Stimulated activated CD4-positive, alpha-beta T cell treated with anti-CD3 and anti-CD28 coated beads, TNF-alpha, amount 100 ng/mL, for 48 hours (primary cell): ENCODE data around the gene TMEM9B.
"Not testable (repeated sequence)": the region's sequence is repeated elsewhere in the genome, so short reads cannot be mapped to it uniquely, and the experiment has no call there.

Source experiments
- DNase-seq, 3 donors: peaks; one replicate each; pipeline ENCODE4 v3.0.0-alpha.2; 2020; ENCODE audit warnings: low read depth in 3 of 3

Gene TMEM9B

GRCh38 chr11:8973121-8973520, 8.9 kb upstream of the TMEM9B start:
- DNase-seq = no peak

- no peak for DNase-seq
These were observed 7.7 kb upstream of the TMEM9B start for GRCh38 chr11:8971924-8972316.

GRCh38 chr11:8971196-8971923, 7.1 kb upstream of the TMEM9B start:
- DNase-seq = no peak

- no peak for DNase-seq
These were observed 2.9 kb upstream of the TMEM9B start for GRCh38 chr11:8967184-8967583.

GRCh38 chr11:8963569-8964323, 496 bp downstream of the TMEM9B start:
- peak; percentile 55 to 78 (median 59) for DNase-seq

GRCh38 chr11:8962841-8963240, 1.4 kb downstream of the TMEM9B start:
- no peak for DNase-seq

GRCh38 chr11:8961401-8961800, 2.8 kb downstream of the TMEM9B start:
- no peak for DNase-seq

GRCh38 chr11:8959546-8960166, 4.6 kb downstream of the TMEM9B start:
- DNase-seq = peak in 1 of 3 donors; percentile 26

GRCh38 chr11:8956860-8957259, 7.4 kb downstream of the TMEM9B start:
- no peak for DNase-seq

- no peak for DNase-seq
These were observed 15.4 kb downstream of the TMEM9B start for GRCh38 chr11:8948886-8949285.

GRCh38 chr11:8947230-8947943, 16.9 kb downstream of the TMEM9B start:
- DNase-seq = no peak

- no peak for DNase-seq
These were observed 21.6 kb downstream of the TMEM9B start, which contains the start of gene ASCL3 for GRCh38 chr11:8942518-8943066. ASCL3 (minus strand) TSS chr11:8943016; CDS start chr11:8938161, 4,855 bp downstream.

GRCh38 chr11:8941341-8942103, 22.7 kb downstream of the TMEM9B start:
- no peak for DNase-seq

- no peak for DNase-seq
These were observed 26.6 kb downstream of the TMEM9B start for GRCh38 chr11:8937659-8938058.

- DNase-seq = no peak
These were observed 27.1 kb downstream of the TMEM9B start for GRCh38 chr11:8937159-8937558.

GRCh38 chr11:8935789-8936188, 28.5 kb downstream of the TMEM9B start:
- DNase-seq = not testable (repeated sequence)

GRCh38 chr11:8934742-8935488, 29.3 kb downstream of the TMEM9B start:
- DNase-seq = no peak

GRCh38 chr11:8933931-8934330, 30.3 kb downstream of the TMEM9B start:
- DNase-seq = no peak

GRCh38 chr11:8932564-8933180, 31.6 kb downstream of the TMEM9B start, which contains the start of gene C11orf16:
C11orf16 (minus strand) TSS chr11:8932947; CDS start chr11:8932308, 639 bp downstream.
- no peak for DNase-seq
